OCI-LY3 (cell line): ENCODE results near the gene CAMK1D.

Experiments used
- H2AFZ ChIP-seq: fragments of 200-600, 300-600 bp; shearing (Covaris generic); 2 replicates; pipeline ENCODE4 v1.6.0; 2014; ENCODE audit warnings: antibody characterized with exemption, low read depth, low read length
- H3K27ac ChIP-seq: fragments of 200-600, 300-600 bp; sonication (generic); 2 replicates; pipeline ENCODE4 v1.5.1; 2014; ENCODE audit warnings: mild to moderate bottlenecking, low read length, moderate library complexity, mixed read lengths
- H3K27me3 ChIP-seq: fragments of 200-600, 300-600 bp; sonication (generic); 2 replicates; pipeline ENCODE4 v1.6.1; 2014; ENCODE audit warnings: low read depth, low read length, mixed read lengths
- H3K36me3 ChIP-seq: fragments of 200-600, 300-600 bp; sonication (generic); replicated peaks from 2 replicates; pipeline ENCODE3; 2014; ENCODE audit warnings: low read depth, low read length, mixed read lengths
- H3K4me1 ChIP-seq: fragments of 300-600, 200-600 bp; sonication (generic); 2 replicates; pipeline ENCODE4 v1.6.1; 2014; ENCODE audit warnings: low read length, mixed read lengths
- H3K4me2 ChIP-seq: fragments of 200-600, 300-600 bp; sonication (generic); 2 replicates; pipeline ENCODE4 v1.6.1; 2014; ENCODE audit warnings: low read length, mixed read lengths
- H3K4me3 ChIP-seq: fragments of 300-600, 200-600 bp; sonication (generic); 2 replicates; pipeline ENCODE4 v1.5.1; 2014; ENCODE audit warnings: antibody characterized with exemption, mild to moderate bottlenecking, low read length, moderate library complexity
- H3K79me2 ChIP-seq: fragments of 300-600, 200-600 bp; shearing (Covaris generic); 2 replicates; pipeline ENCODE4 v1.6.1; 2014; ENCODE audit warnings: mild to moderate bottlenecking, low read length, mixed read lengths
- H3K9ac ChIP-seq: fragments of 300-600, 200-600 bp; shearing (Covaris generic); 2 replicates; pipeline ENCODE4 v1.6.0; 2014; ENCODE audit warnings: mild to moderate bottlenecking, low read length, moderate library complexity
- H3K9me3 ChIP-seq: fragments of 200-600, 300-600 bp; shearing (Covaris generic); 2 replicates; pipeline ENCODE4 v1.6.1; 2014; ENCODE audit warnings: low read length, mixed read lengths; ENCODE audit not compliant: insufficient read depth
- H4K20me1 ChIP-seq: fragments of 200-600, 300-600 bp; sonication (generic); 2 replicates; pipeline ENCODE4 v1.6.1; 2016; ENCODE audit warnings: low read length, mixed read lengths; ENCODE audit not compliant: insufficient read depth
- EZH2phosphoT487 ChIP-seq: fragments of 200-600 bp; shearing (Covaris generic); IDR thresholded peaks from 2 replicates; pipeline ENCODE4 v1.6.1; 2018; ENCODE audit warnings: antibody characterized with exemption, mixed run types, low read depth
- TF ChIP-seq, protein P1 (sequence below): fragments of 200-600, 300-600 bp; sonication (generic); IDR thresholded peaks from 2 replicates; pipeline ENCODE4 v1.5.1; 2014; ENCODE audit warnings: antibody characterized with exemption, low read length, low read depth

Gene CAMK1D

DNA sequence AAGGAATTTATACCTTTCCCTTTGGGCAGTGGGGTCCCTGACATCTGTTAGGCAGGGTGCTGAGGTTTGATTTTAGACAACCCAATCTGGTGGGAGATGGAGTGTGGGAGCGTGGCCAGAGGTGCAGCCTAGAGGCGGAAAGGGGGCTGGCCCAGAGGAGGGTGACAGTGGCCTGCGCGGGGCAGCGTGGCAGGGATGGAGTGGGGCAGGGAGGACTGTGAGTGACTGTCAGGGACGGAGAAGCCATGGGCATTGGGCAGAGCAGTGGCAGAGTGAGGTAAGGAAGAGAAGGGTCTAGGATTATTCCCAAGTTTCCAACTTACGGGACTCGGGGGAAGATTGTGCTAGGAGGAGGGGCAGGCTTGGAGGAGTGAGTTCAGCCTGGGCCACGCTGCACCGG lies 470.3 kb downstream of the CAMK1D start:
- Histone ChIP-seq H3K79me2 (no peaks in the 10 kb centered on the region), H3K27ac (no peak overlapping the region), H3K9ac (no peak overlapping the region), H4K20me1 (no peaks in the 10 kb centered on the region), H3K4me3 (no peak overlapping the region), H3K36me3 (peaks cover 4% of the 10 kb centered on the region), H3K4me1 (no peaks in the 10 kb centered on the region), H3K4me2 (no peak overlapping the region), H3K9me3 (no peaks in the 10 kb centered on the region), H2AFZ (no peak overlapping the region), H3K27me3 (no peaks in the 10 kb centered on the region)
- no peak for TF ChIP-seq EZH2phosphoT487
- TF ChIP-seq, protein P1, sequence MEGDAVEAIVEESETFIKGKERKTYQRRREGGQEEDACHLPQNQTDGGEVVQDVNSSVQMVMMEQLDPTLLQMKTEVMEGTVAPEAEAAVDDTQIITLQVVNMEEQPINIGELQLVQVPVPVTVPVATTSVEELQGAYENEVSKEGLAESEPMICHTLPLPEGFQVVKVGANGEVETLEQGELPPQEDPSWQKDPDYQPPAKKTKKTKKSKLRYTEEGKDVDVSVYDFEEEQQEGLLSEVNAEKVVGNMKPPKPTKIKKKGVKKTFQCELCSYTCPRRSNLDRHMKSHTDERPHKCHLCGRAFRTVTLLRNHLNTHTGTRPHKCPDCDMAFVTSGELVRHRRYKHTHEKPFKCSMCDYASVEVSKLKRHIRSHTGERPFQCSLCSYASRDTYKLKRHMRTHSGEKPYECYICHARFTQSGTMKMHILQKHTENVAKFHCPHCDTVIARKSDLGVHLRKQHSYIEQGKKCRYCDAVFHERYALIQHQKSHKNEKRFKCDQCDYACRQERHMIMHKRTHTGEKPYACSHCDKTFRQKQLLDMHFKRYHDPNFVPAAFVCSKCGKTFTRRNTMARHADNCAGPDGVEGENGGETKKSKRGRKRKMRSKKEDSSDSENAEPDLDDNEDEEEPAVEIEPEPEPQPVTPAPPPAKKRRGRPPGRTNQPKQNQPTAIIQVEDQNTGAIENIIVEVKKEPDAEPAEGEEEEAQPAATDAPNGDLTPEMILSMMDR, result no peak

DNA sequence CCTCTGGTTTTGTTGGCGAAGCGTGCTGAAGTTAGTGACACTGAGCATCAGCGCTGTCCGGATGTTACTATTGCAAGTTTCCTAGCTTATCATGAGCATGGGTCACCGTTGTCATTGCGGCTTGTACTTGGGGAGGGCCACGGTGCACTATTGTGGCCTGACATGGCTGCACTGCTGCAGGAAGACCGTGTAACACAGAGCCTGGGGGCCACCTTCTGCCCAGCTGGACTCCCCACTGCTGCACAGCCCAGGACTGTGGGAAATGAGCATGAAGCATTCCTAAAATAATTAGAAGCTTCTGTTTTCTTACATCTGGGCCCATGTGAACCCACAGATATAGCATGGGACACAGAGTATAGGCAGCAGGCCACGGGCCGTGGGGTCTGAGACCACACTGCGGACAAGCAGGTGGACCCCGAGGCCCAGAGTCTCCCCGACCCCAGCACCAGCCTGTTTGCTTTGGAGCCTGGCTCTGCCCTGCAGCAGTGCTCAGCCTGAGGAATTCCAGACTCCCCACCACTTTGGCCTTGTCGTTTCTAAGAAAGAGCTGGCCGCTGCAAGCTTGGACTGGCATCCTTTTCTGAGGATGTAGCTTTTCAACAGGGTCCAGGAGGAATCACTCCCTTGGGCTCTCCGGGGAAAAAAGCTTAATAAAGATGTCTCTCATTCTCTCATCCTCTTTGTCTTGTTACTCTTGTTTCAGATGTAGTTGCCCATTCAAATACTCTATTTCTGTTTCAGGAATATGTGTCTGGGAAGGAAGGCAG lies 473.0 kb downstream of the CAMK1D start:
- no peaks in the 10 kb centered on the region for H3K79me2 ChIP-seq
- H4K20me1 ChIP-seq, result no peaks in the 10 kb centered on the region
- no peaks in the 10 kb centered on the region for H3K4me1 ChIP-seq
- H3K27ac ChIP-seq, result no peak overlapping the region
- H3K36me3 ChIP-seq, result no peaks in the 10 kb centered on the region
- no peak overlapping the region for H2AFZ ChIP-seq
- no peak for TF ChIP-seq EZH2phosphoT487
- no peaks in the 10 kb centered on the region for H3K9me3 ChIP-seq
- H3K4me2 ChIP-seq, result no peak overlapping the region
- H3K9ac ChIP-seq, result no peak overlapping the region
- no peak overlapping the region for H3K4me3 ChIP-seq
- H3K27me3 ChIP-seq, result no peaks in the 10 kb centered on the region

DNA sequence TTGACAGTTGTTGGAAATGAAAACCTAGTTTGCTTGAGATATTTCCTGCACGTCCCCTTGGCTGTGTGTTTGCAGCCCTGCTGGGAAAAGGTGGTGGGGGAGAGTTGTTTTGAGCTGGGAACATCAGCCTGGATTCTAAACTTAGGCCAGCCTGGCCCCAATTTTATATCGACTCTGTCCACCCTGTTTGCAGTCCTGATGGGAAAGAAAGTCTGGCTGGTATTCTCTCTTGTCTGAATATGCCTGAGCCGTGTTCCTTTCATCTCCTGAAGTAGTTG lies 473.5 kb downstream of the CAMK1D start:
- no peaks in the 10 kb centered on the region for H3K27me3 ChIP-seq
- H3K79me2 ChIP-seq, result no peaks in the 10 kb centered on the region
- H3K27ac ChIP-seq, result no peak overlapping the region
- no peak overlapping the region for H3K4me3 ChIP-seq
- no peak overlapping the region for H3K4me2 ChIP-seq
- no peaks in the 10 kb centered on the region for H3K9me3 ChIP-seq
- no peak overlapping the region for H2AFZ ChIP-seq
- no peaks in the 10 kb centered on the region for H3K4me1 ChIP-seq
- TF ChIP-seq EZH2phosphoT487, result no peak
- TF ChIP-seq, protein P1, result no peak
- no peak overlapping the region for H3K9ac ChIP-seq
- H3K36me3 ChIP-seq, result no peaks in the 10 kb centered on the region
- no peaks in the 10 kb centered on the region for H4K20me1 ChIP-seq

DNA sequence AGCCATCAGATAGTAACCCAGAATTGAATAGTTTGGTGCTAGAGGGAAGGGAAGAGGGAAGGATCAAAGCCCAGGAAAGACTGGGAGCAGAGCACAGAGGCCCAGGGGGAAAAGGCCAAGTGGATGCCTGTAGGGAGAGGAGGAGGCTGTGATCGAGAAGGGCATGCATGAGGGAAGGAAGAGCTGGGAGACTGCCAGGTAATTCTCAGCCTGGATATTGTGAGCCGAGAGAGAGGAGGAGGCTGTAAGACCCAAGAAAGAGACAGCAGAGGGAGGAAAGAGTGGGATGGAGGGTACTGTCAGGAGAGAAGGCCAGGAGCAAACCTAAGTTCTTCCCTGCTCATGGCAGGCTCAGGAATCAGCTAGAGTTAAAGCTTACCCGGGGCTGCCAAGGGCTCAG lies 474.0 kb downstream of the CAMK1D start:
- peaks cover 2% of the 10 kb centered on the region for H3K36me3 ChIP-seq
- no peaks in the 10 kb centered on the region for H4K20me1 ChIP-seq
- no peak overlapping the region for H3K4me3 ChIP-seq
- no peaks in the 10 kb centered on the region for H3K79me2 ChIP-seq
- H2AFZ ChIP-seq, result no peak overlapping the region
- no peaks in the 10 kb centered on the region for H3K9me3 ChIP-seq
- no peak overlapping the region for H3K4me2 ChIP-seq
- no peaks in the 10 kb centered on the region for H3K4me1 ChIP-seq
- H3K9ac ChIP-seq, result no peak overlapping the region
- no peak overlapping the region for H3K27ac ChIP-seq
- H3K27me3 ChIP-seq, result no peaks in the 10 kb centered on the region
- TF ChIP-seq EZH2phosphoT487, result no peak
- TF ChIP-seq, protein P1, result no peak
